ENCODE measurements around the gene ENTR1.
A peak's percentile ranks its signal among the peaks of the same experiment; 100 is the strongest.
"Not testable (repeated sequence)": the region's sequence is repeated elsewhere in the genome, so short reads cannot be mapped to it uniquely, and the experiment has no call there.

ENTR1 gene

GRCh38 chr9:136418182-136419091 is 8.0 kb upstream of the ENTR1 start:
- DNase-seq = no peak

GRCh38 chr9:136416914-136417313 is 6.5 kb upstream of the ENTR1 start:
- no peak for DNase-seq

- no peak for DNase-seq
These were observed 6.0 kb upstream of the ENTR1 start for GRCh38 chr9:136416427-136416826.

DNA sequence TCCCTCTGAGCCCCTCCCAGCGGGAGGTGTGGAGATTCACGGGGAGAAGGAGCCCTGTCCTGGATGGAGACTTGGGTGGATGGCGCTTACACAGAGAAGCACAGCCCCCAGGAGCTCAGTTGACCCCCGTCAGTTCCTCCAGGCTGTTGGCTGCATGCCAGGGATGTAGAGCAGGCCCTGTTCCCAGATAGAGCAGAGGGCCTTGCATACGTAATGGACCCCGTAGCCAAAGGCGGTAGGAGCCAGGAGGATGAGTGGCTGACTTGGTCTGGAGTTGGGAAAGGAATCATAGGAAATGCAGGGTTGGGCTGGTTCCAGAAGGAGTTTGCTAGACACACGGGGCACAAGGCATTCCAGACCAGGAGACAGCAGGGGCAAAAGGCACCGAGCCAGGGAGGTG is 2.5 kb upstream of the ENTR1 start:
- DNase-seq = no peak

GRCh38 chr9:136411378-136411777 is 964 bp upstream of the ENTR1 start:
- no peak for DNase-seq

GRCh38 chr9:136409557-136410455 is 608 bp downstream of the ENTR1 start:
- peak; percentile 52 to 59 for DNase-seq

- DNase-seq = no peak
These were observed 2.5 kb downstream of the ENTR1 start for GRCh38 chr9:136407911-136408310.

GRCh38 chr9:136407061-136407460 is 3.4 kb downstream of the ENTR1 start:
- DNase-seq = not testable (repeated sequence)

GRCh38 chr9:136405904-136406303 is 4.5 kb downstream of the ENTR1 start:
- not testable (repeated sequence) for DNase-seq

DNA sequence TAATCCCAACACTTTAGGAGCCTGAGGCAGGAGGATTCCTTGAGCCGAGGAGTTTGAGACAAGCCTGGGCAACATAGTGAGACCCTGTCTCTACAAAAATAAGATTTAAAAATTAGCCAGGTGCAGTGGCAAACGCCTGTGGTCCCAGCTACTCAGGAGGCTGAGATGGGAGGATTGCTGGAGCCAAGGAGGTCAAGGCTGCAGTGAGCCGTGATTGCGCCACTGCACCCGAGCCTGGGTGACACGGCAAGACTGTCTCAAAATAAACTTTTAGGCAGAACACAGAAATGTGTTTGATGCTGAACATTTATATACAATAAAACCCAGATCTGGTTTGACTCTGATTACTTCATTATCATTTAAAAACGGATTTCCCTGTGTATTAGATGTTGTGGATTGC is 4.9 kb downstream of the ENTR1 start:
- no peak for DNase-seq

DNA sequence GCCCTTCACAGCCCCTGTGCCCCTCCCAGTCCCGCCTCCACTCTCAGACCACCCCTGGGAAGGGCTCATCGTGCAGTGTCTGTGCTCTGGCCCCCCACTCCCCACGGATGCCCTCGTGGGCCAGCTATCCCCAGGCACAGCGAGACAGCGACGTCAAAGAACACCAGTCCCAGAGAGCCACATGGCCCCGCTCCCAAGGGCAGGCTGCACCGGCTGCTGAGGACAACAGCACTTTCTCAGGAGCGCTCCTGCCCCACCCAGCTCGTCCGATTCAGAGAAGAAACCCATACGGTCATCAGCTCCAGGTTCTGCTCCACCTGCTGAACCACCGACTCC is 5.6 kb downstream of the ENTR1 start:
- no peak for DNase-seq

GRCh38 chr9:136403915-136404800 is 6.3 kb downstream of the ENTR1 start:
- DNase-seq = no peak

GRCh38 chr9:136403538-136403914 is 6.9 kb downstream of the ENTR1 start:
- no peak for DNase-seq

GRCh38 chr9:136402067-136402466 is 8.3 kb downstream of the ENTR1 start:
- DNase-seq = no peak

DNA sequence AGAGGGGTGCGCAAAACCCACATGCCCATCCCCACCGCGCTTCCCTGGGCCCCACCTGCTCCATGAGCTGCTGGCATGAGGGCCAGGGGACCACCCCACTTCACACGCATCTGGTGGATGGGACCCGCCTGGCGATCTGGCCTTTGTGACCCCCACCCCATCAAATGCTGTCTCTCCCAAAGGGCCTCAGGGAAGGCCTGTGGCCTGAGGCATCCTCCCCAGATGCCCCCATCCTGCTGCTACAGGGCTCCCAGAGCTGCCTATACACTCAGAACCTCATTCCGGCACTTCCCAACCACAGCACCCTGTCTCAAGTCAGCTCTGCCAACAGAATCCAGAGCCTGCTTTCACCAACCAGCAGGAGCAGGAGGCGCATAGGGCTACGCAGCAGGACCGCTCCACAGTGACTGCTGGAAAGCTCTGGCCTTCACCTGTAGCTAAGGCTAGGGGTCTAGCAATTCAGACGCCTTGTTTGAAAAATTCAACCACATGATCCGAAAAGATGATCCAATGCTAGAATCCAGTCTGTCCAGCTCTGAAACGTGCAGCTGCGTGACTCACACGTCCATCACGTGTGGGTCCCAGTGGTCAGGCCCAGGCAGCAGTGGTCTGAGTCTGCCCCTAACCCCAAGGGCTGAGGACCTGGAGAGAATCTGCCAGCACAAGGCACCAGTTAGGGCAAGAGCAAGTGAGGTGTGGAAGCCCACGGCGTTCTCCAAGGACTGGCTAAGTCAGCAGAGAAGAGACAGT is 9.1 kb downstream of the ENTR1 start:
- no peak for DNase-seq

DNA sequence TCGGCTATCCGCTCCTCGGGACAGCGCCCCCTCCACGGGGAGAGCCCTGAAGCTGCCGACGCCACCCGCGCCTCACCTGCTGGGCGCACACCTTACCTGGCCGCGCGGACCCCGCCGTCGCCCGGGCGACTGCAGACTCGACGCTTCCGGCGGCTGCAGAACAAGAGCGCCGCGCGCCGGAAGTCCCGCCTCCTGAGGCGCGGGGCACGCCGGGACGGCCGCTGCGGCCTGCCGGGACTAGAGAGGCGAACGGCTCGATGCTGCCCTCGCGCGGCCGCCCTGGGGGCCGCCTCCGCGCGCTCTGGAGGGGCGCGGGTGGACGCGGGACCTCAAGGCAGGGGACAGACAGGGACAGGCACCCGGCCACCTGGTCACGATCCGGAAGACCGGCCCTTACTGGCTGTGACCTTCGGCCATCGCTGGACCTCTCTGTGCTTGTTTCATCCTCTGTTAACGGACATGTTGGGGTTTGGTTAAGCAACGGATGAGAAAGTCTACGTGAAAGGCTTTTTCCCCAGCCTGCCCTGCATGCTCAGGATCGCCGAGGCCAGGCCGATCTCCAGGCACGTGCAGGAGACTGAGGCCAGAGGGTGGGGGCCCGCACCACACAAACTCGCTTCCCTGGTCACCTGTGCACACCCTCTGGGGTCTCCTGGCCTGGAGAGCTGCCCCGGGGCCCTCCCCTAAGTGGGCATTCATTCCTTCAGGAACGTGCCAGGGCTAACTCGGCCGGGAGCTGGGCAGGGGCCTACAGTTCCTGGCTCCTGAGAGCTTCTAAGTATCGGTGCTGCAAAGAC is 10.2 kb downstream of the ENTR1 start, which contains the start of gene SNAPC4:
Gene SNAPC4, minus strand, starts transcription at position 133 of the 797 bp plus-strand sequence. CDS start 1,742 bp downstream, outside the sequence.
- DNase-seq = peak; percentile 90 to 92

DNA sequence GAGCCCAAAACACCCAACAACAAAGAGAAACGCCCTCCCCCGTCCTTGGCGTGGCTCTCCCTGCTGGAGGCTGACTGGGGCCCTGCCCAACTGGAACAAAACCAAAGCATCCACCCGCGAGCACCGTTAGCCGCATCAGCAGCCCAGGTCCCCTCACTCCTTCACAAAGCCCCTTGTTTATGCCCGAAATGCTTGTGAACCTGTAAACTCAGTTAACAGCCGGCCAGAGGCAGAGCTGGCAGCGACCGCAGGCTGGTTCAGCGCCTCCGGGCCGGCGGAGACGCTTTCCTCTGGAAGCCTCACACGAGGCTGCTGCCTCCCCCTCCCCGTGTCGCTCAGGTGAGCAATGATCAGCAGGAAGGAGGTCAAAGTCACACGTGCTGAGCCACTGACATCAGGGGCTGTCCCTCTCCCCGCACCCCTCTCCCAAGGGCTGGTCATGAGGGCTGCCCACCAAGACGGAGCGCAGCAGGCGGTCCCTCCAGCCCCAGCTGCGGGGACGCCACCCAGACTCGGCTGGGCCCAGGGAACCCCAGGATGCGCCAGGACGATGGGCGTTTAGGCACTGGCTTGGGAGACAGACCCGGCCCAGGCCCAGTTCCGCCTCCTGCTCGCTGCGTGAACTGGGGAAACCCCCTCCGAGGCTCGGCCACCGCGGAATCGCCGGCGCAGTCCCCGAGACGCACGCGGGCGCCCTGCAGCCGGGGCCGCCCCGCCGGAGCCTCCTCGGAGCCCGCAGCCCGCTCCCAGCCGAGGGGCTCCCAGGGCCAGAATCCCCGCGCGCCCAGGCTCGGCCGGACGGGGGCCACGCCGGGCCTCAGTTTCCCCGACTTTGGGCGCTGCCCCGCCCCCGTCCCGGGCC is 11.0 kb downstream of the ENTR1 start:
- peak in 1 of 2 donors; percentile 17 for DNase-seq

- no peak for DNase-seq
These were observed 12.1 kb downstream of the ENTR1 start for GRCh38 chr9:136398286-136398685.

GRCh38 chr9:136397643-136398042 is 12.8 kb downstream of the ENTR1 start:
- DNase-seq = no peak

GRCh38 chr9:136396219-136396515 is 14.2 kb downstream of the ENTR1 start:
- DNase-seq = no peak
